K562 (cell line): Measurements from ENCODE around the gene GUCY2D. TPM values are rescaled to one million over a fixed set of nuclear protein-coding genes. Genes with fewer than 3 reads are reported as not detected.
A peak's percentile ranks its signal among the peaks of the same experiment; 100 is the strongest.

Source experiments
- ARID4B ChIP-seq: sonication (generic); formaldehyde crosslinking; IDR thresholded peaks from 2 replicates; pipeline ENCODE4 v1.8.0; 2022; ENCODE audit warnings: mild to moderate bottlenecking, missing genetic modification reagents
- CTCF ChIP-seq, 3 experiments: IDR thresholded peaks in 2 of 3; conservative IDR thresholded peaks in 1 of 3; 2 replicates each; pipeline ENCODE4 v1.5.1; 2011 to 2012; ENCODE audit warnings: low read length in 3 of 3, mild to moderate bottlenecking in 3 of 3, control low read depth in 2 of 3, improper control_type of control experiment in 1 of 3, inconsistent platforms in 1 of 3, low read depth in 1 of 3, mixed read lengths in 1 of 3, moderate library complexity in 1 of 3; ENCODE audit not compliant: insufficient read depth in 2 of 3
- FOXK2 ChIP-seq, 2 experiments: fragments of 450-650 bp; IDR thresholded peaks in 1 of 2; conservative IDR thresholded peaks in 1 of 2; 2 replicates each; pipeline ENCODE4 v1.6.1; 2016; ENCODE audit warnings: low read depth in 2 of 2, mild to moderate bottlenecking in 1 of 2
- NCOA1 ChIP-seq: fragments of 450-650 bp; IDR thresholded peaks from 2 replicates; pipeline ENCODE4 v1.6.1; 2016; ENCODE audit warnings: low read depth
- POU5F1 ChIP-seq: fragments of 150-350 bp; IDR thresholded peaks from 2 replicates; pipeline ENCODE4 v1.6.1; 2014; ENCODE audit warnings: borderline replicate concordance, low read length, low read depth, mild to moderate bottlenecking; ENCODE audit not compliant: partially characterized antibody
- SMARCA5 ChIP-seq: fragments of 450-650 bp; IDR thresholded peaks from 2 replicates; pipeline ENCODE4 v1.6.1; 2016
- TAF1 ChIP-seq: IDR thresholded peaks from 2 replicates; pipeline ENCODE4 v1.6.1; 2011; ENCODE audit warnings: mild to moderate bottlenecking, low read length, moderate library complexity; ENCODE audit not compliant: insufficient read depth, control insufficient read depth, severe bottlenecking; ENCODE audit errors: extremely low read depth
- TCF15 ChIP-seq: fragments of 250-450 bp; sonication (Bioruptor Pico); IDR thresholded peaks from 2 replicates; pipeline ENCODE4 v1.8.0; 2022; ENCODE audit warnings: moderate library complexity, mild to moderate bottlenecking, inconsistent platforms
- ZMIZ1 ChIP-seq, 2 experiments: fragments of 150-350 bp in 1 of 2; IDR thresholded peaks; 2 replicates each; pipeline ENCODE4 v1.6.1; 2012 to 2016; ENCODE audit warnings: low read depth in 2 of 2, low read length in 2 of 2, mild to moderate bottlenecking in 1 of 2, moderate library complexity in 1 of 2
- ZNF24 ChIP-seq: fragments of 450-650 bp; IDR thresholded peaks from 2 replicates; pipeline ENCODE4 v1.6.1; 2016
- ZNF644 ChIP-seq: fragments of 200-800 bp; sonication (Bioruptor generic); IDR thresholded peaks from 2 replicates; pipeline ENCODE4 v1.6.1; 2016; ENCODE audit warnings: low read depth, missing genetic modification characterization, missing compliant biosample characterization
- ZNF699 ChIP-seq: fragments of 250-450 bp; sonication (Bioruptor Pico); IDR thresholded peaks from 2 replicates; pipeline ENCODE4 v1.8.0; 2021; ENCODE audit warnings: mild to moderate bottlenecking, moderate library complexity; ENCODE audit not compliant: insufficient replicate concordance
- ZNF764 ChIP-seq: fragments of 250-450 bp; sonication (Bioruptor Pico); IDR thresholded peaks from 2 replicates; pipeline ENCODE4 v1.4.0; 2020; ENCODE audit warnings: low read depth, mild to moderate bottlenecking, moderate library complexity
- polyA plus RNA-seq, 8 experiments: library from polyadenylated mRNA; depleted of rRNA in 4 of 8; stranded (reverse) in 5 of 8; unstranded in 3 of 8; fragments of >200 nt; fragmentation: Nextera tagmentation in 2 of 8; fragmentation: Illumina TruSeq in 1 of 8; extraction: Ambion mirVana in 2 of 8; extraction: Trizol in 1 of 8; gene quantifications; 2 replicates each; pipeline versions ENCODE4 v1.2.1 to v1.2.3, GENCODE V29; 2011 to 2014; ENCODE audit warnings: inconsistent platforms in 1 of 8, missing spikeins in 1 of 8
- total RNA-seq, 7 experiments: library from RNA; depleted of rRNA in 6 of 7; stranded (reverse); fragments of >200 nt in 6 of 7; fragmentation: Illumina TruSeq in 2 of 7; extraction: Trizol in 2 of 7; gene quantifications; 2 replicates each; pipeline versions ENCODE4 v1.2.1 to v1.2.3, GENCODE V29; 2011 to 2021; ENCODE audit warnings: low replicate concordance in 1 of 7
- TF ChIP-seq, protein P1 (sequence below): fragments of 250-450 bp; sonication (Bioruptor Pico); IDR thresholded peaks from 2 replicates; pipeline ENCODE4 v1.5.0; 2020; ENCODE audit warnings: mild to moderate bottlenecking

GUCY2D gene
- total and polyA plus RNA-seq, 9 of the 15 experiments (the other 6 are each of a cell fraction or from before 2014, with no cell fraction given) = 0.05 TPM; not detected in 8

GRCh38 chr17:8062807-8063483 is 60.5 kb downstream of the GUCY2D start (continued):
- TF ChIP-seq ARID4B = no peak
- no peak for TF ChIP-seq TAF1
- no peak for TF ChIP-seq ZNF699 (CRISPR knock-in tag)
- no peak for TF ChIP-seq ZNF764
- no peak for TF ChIP-seq ZNF24
- no peak for TF ChIP-seq NCOA1
- no peak for TF ChIP-seq POU5F1
- no peak for TF ChIP-seq TCF15 (CRISPR knock-in tag)
- peak in 1 of 2 experiments; percentile 87; a peak in 2 of 4 replicates for TF ChIP-seq FOXK2 (conservative IDR thresholded peaks at IDR 0.05 in 1 of 2, IDR thresholded peaks at IDR 0.05 in 1 of 2; ENCODE audit: low read depth in 2 of 2)
- TF ChIP-seq, protein P1, sequence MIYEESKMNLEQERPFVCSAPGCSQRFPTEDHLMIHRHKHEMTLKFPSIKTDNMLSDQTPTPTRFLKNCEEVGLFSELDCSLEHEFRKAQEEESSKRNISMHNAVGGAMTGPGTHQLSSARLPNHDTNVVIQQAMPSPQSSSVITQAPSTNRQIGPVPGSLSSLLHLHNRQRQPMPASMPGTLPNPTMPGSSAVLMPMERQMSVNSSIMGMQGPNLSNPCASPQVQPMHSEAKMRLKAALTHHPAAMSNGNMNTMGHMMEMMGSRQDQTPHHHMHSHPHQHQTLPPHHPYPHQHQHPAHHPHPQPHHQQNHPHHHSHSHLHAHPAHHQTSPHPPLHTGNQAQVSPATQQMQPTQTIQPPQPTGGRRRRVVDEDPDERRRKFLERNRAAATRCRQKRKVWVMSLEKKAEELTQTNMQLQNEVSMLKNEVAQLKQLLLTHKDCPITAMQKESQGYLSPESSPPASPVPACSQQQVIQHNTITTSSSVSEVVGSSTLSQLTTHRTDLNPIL = no peak
- TF ChIP-seq SMARCA5 = no peak
- TF ChIP-seq ZMIZ1 (IDR thresholded peaks at IDR 0.05; ENCODE audit: low read depth in 2 of 2, low read length in 2 of 2) = 0 out of 4 replicates have a peak, but pooled peaks of 1 of the 2 experiments have one; percentile 18
- no peak for TF ChIP-seq CTCF (IDR thresholded peaks at IDR 0.05 in 2 of 3, conservative IDR thresholded peaks at IDR 0.05 in 1 of 3; ENCODE audit: insufficient read depth in 2 of 3, low read depth in 1 of 3, low read length in 3 of 3)
- no peak for TF ChIP-seq ZNF644 (tag)
